ENCODE data around the gene CHSY1. TPM values are rescaled to one million over a fixed set of nuclear protein-coding genes. Genes with fewer than 3 reads are reported as not detected.

Gene CHSY1
- total RNA-seq, 1 donor from 2014 or later: 38.2 TPM

- H3K27me3 Mint-ChIP-seq (ENCODE audit: unreplicated experiment): peaks cover 4% of the 10 kb centered on the region
- no peak overlapping the region for H3K27ac Mint-ChIP-seq (ENCODE audit: unreplicated experiment)
- no peak for DNase-seq
- no peak overlapping the region for H3K4me3 Mint-ChIP-seq (ENCODE audit: unreplicated experiment)
- no peak for TF ChIP-seq CTCF (IDR thresholded peaks at IDR 0.05; ENCODE audit: partially characterized antibody, unreplicated experiment)
- H3K36me3 Mint-ChIP-seq (ENCODE audit: unreplicated experiment): peaks cover 16% of the 10 kb centered on the region
- H3K9me3 Mint-ChIP-seq (ENCODE audit: unreplicated experiment): peaks cover 3% of the 10 kb centered on the region
- peaks cover 24% of the 10 kb centered on the region for H3K4me1 Mint-ChIP-seq (ENCODE audit: low read depth, unreplicated experiment)
Measured at GRCh38 chr15:101181349-101181748, 70.5 kb downstream of the CHSY1 start.

- H3K27me3 Mint-ChIP-seq (ENCODE audit: unreplicated experiment): peaks cover 4% of the 10 kb centered on the region
- peak overlapping the region; percentile 15 for H3K27ac Mint-ChIP-seq (ENCODE audit: unreplicated experiment)
- no peak for TF ChIP-seq CTCF (IDR thresholded peaks at IDR 0.05; ENCODE audit: partially characterized antibody, unreplicated experiment)
- DNase-seq: no peak
- H3K4me3 Mint-ChIP-seq (ENCODE audit: unreplicated experiment): no peak overlapping the region
- H3K36me3 Mint-ChIP-seq (ENCODE audit: unreplicated experiment): peaks cover 16% of the 10 kb centered on the region
- H3K4me1 Mint-ChIP-seq (ENCODE audit: low read depth, unreplicated experiment): peaks cover 24% of the 10 kb centered on the region
- H3K9me3 Mint-ChIP-seq (ENCODE audit: unreplicated experiment): peaks cover 3% of the 10 kb centered on the region
Measured at GRCh38 chr15:101180620-101181307, 71.1 kb downstream of the CHSY1 start.

- Mint-ChIP-seq H3K4me3 (ENCODE audit: unreplicated experiment) (no peak overlapping the region), H3K9me3 (ENCODE audit: unreplicated experiment) (peaks cover 3% of the 10 kb centered on the region), H3K36me3 (ENCODE audit: unreplicated experiment) (peaks cover 16% of the 10 kb centered on the region), H3K4me1 (ENCODE audit: low read depth, unreplicated experiment) (peaks cover 28% of the 10 kb centered on the region), H3K27me3 (ENCODE audit: unreplicated experiment) (peaks cover 4% of the 10 kb centered on the region), H3K27ac (ENCODE audit: unreplicated experiment) (no peak overlapping the region)
- DNase-seq: no peak
- TF ChIP-seq CTCF (IDR thresholded peaks at IDR 0.05; ENCODE audit: partially characterized antibody, unreplicated experiment): no peak
Measured at GRCh38 chr15:101179341-101180153, 72.3 kb downstream of the CHSY1 start.

- Mint-ChIP-seq H3K9me3 (ENCODE audit: unreplicated experiment) (peaks cover 3% of the 10 kb centered on the region), H3K36me3 (ENCODE audit: unreplicated experiment) (peaks cover 16% of the 10 kb centered on the region), H3K4me3 (ENCODE audit: unreplicated experiment) (no peak overlapping the region), H3K27me3 (ENCODE audit: unreplicated experiment) (peaks cover 9% of the 10 kb centered on the region), H3K27ac (ENCODE audit: unreplicated experiment) (peak overlapping the region; percentile 24), H3K4me1 (ENCODE audit: low read depth, unreplicated experiment) (peaks cover 33% of the 10 kb centered on the region)
- no peak for TF ChIP-seq CTCF (IDR thresholded peaks at IDR 0.05; ENCODE audit: partially characterized antibody, unreplicated experiment)
- DNase-seq: no peak
Measured at GRCh38 chr15:101178931-101179330, 72.9 kb downstream of the CHSY1 start.

GRCh38 chr15:101178479-101178878 lies 73.4 kb downstream of the CHSY1 start:
- H3K36me3 Mint-ChIP-seq (ENCODE audit: unreplicated experiment): peaks cover 16% of the 10 kb centered on the region

More at GRCh38 chr15:101178479-101178878, 73.4 kb downstream of the CHSY1 start:
- Mint-ChIP-seq H3K27ac (ENCODE audit: unreplicated experiment) (peak overlapping the region; percentile 24), H3K4me3 (ENCODE audit: unreplicated experiment) (no peak overlapping the region), H3K9me3 (ENCODE audit: unreplicated experiment) (peaks cover 3% of the 10 kb centered on the region), H3K4me1 (ENCODE audit: low read depth, unreplicated experiment) (peaks cover 32% of the 10 kb centered on the region), H3K27me3 (ENCODE audit: unreplicated experiment) (peaks cover 10% of the 10 kb centered on the region)
- DNase-seq: no peak
- TF ChIP-seq CTCF (IDR thresholded peaks at IDR 0.05; ENCODE audit: partially characterized antibody, unreplicated experiment): no peak

Data from glutamatergic neuron (in vitro differentiated cells).